A673 (cell line): ENCODE data around the gene TENM4. TPM values are rescaled to one million over a fixed set of nuclear protein-coding genes. Genes with fewer than 3 reads are reported as not detected.

Source experiments
- BruUV-seq: library from RNA; stranded (reverse); fragments of 400-500 nt; replicated peaks from 2 replicates; lab custom pipeline; 2021; lab: Mats Ljungman, UMichigan
- CTCF ChIA-PET: fragments of 300-600 bp; sonication (Branson Sonifier 250); formaldehyde crosslinking; loops from one replicate; lab custom pipeline; 2022; ENCODE audit warnings: antibody characterized with exemption; lab: Charles Lee
- POLR2A ChIA-PET: fragments of 300-600 bp; sonication (Branson Sonifier 250); formaldehyde crosslinking; loops from one replicate; lab custom pipeline; 2022; ENCODE audit warnings: antibody characterized with exemption; ENCODE audit not compliant: low non-redundant PET; lab: Charles Lee
- DNase-seq: peaks from one replicate; pipeline ENCODE4 v3.0.0-alpha.2; 2015; ENCODE audit warnings: low spot score
- H3K27ac ChIP-seq: fragments of 200-600 bp; sonication (generic); 2 replicates; pipeline ENCODE4 v1.5.1; 2016; ENCODE audit warnings: mixed run types, low read depth, mild to moderate bottlenecking, mixed read lengths, antibody characterized with exemption, low read length; ENCODE audit not compliant: poor library complexity, severe bottlenecking
- H3K27me3 ChIP-seq: fragments of 200-600 bp; sonication (generic); replicated peaks from 2 replicates; pipeline ENCODE4 v1.6.1; 2017; ENCODE audit warnings: mixed run types, low read depth, mild to moderate bottlenecking, mixed read lengths, antibody characterized with exemption, low read length; ENCODE audit not compliant: insufficient read depth, poor library complexity
- H3K36me3 ChIP-seq: fragments of 200-600 bp; sonication (generic); 2 replicates; pipeline ENCODE4 v1.6.1; 2016; ENCODE audit warnings: mixed run types, mild to moderate bottlenecking, mixed read lengths, antibody characterized with exemption, low read length; ENCODE audit not compliant: insufficient read depth, poor library complexity, severe bottlenecking
- H3K4me1 ChIP-seq: fragments of 200-600 bp; sonication (generic); 2 replicates; pipeline ENCODE4 v1.6.1; 2017; ENCODE audit warnings: mixed run types, mild to moderate bottlenecking, mixed read lengths, antibody characterized with exemption, low read length; ENCODE audit not compliant: insufficient read depth, poor library complexity, severe bottlenecking
- H3K4me3 ChIP-seq: fragments of 200-600 bp; sonication (generic); 2 replicates; pipeline ENCODE4 v1.5.1; 2016; ENCODE audit warnings: low read depth, mixed run types, mild to moderate bottlenecking, mixed read lengths, low read length; ENCODE audit not compliant: poor library complexity, severe bottlenecking
- H3K9me3 ChIP-seq: fragments of 200-600 bp; sonication (generic); 2 replicates; pipeline ENCODE4 v1.6.1; 2016; ENCODE audit warnings: mixed run types, low read depth, mild to moderate bottlenecking, mixed read lengths, antibody characterized with exemption, low read length; ENCODE audit not compliant: poor library complexity, severe bottlenecking
- EZH2 ChIP-seq: fragments of 200-600 bp; sonication (generic); IDR thresholded peaks from 2 replicates; pipeline ENCODE4 v1.6.1; 2017; ENCODE audit warnings: borderline replicate concordance, low read depth, mild to moderate bottlenecking, mixed read lengths, antibody characterized with exemption, low read length; ENCODE audit not compliant: poor library complexity, severe bottlenecking
- intact Hi-C: fragments of 100-400 bp; cut with micrococcal nuclease; formaldehyde crosslinking; loops from one replicate; pipeline ENCODE4 v1.10.0; 2022; ENCODE audit not compliant: unreplicated experiment
- total RNA-seq: library from RNA; stranded (reverse); gene quantifications from 2 replicates; pipeline ENCODE4 v1.2.3, GENCODE V29; 2021
- TF ChIP-seq, protein P1 (sequence below): fragments of 300-800, 200-600 bp; sonication (generic); conservative IDR thresholded peaks from 2 replicates; pipeline ENCODE4 v1.5.1; 2017; ENCODE audit warnings: low read depth, mild to moderate bottlenecking, antibody characterized with exemption, low read length, moderate library complexity, mixed read lengths

Gene TENM4
- total RNA-seq, 1 experiment from 2014 or later: 0.11 TPM

DNA sequence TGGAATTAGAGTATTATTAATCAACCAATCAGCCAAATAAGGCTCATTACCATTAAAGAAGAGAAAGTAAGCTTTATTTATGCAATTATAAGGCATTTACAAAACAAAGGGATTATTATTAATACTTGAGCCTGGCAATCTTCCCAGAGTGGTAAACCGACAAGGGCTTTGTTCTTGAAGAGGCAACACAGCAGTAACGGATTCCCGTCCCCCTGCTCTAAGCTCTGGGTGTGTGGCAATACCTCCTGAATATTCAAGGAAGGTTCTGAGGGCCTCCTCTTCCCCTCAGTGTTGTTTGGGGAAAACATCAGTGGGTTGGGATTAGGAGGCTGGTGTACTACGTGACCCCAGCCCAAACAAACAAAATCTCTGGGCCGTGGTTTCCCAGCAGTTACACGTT, 176.5 kb downstream of the TENM4 start:
- POLR2A ChIA-PET: no interaction called here
- Histone ChIP-seq H3K9me3 (no peaks in the 10 kb centered on the region), H3K27me3 (peaks cover 15% of the 10 kb centered on the region), H3K4me1 (peaks cover 6% of the 10 kb centered on the region), H3K36me3 (no peaks in the 10 kb centered on the region), H3K4me3 (no peak overlapping the region), H3K27ac (no peak overlapping the region)
- DNase-seq: peak; percentile 66
- intact Hi-C loops: no loop called here
- no peak for TF ChIP-seq EZH2
- TF ChIP-seq, protein P1, sequence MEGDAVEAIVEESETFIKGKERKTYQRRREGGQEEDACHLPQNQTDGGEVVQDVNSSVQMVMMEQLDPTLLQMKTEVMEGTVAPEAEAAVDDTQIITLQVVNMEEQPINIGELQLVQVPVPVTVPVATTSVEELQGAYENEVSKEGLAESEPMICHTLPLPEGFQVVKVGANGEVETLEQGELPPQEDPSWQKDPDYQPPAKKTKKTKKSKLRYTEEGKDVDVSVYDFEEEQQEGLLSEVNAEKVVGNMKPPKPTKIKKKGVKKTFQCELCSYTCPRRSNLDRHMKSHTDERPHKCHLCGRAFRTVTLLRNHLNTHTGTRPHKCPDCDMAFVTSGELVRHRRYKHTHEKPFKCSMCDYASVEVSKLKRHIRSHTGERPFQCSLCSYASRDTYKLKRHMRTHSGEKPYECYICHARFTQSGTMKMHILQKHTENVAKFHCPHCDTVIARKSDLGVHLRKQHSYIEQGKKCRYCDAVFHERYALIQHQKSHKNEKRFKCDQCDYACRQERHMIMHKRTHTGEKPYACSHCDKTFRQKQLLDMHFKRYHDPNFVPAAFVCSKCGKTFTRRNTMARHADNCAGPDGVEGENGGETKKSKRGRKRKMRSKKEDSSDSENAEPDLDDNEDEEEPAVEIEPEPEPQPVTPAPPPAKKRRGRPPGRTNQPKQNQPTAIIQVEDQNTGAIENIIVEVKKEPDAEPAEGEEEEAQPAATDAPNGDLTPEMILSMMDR: no peak
- CTCF ChIA-PET: no interaction called here
- no TSS peak for BruUV-seq

DNA sequence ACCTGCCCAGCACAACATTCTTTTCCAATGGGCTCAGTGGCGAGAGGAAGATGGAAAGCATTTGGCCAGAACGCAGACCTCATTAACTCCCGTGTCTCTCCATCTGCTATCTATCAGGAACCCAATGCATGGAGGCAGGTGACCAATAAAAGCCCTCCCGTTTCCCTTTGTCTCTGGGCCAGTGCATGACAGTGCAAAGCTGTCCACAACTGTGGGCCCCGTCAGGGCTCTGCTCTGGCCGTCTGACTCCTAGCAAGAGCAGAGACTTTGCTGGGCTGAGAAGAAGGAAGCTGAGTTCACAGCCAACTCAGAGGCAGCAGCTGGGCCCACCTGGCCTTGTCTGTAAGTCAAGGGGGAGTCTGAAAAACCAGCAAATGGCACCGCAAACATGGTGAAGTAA, 177.8 kb downstream of the TENM4 start:
- intact Hi-C loops: no loop called here
- Histone ChIP-seq H3K4me3 (no peak overlapping the region), H3K27ac (no peak overlapping the region), H3K9me3 (no peaks in the 10 kb centered on the region), H3K4me1 (peaks cover 6% of the 10 kb centered on the region), H3K36me3 (no peaks in the 10 kb centered on the region), H3K27me3 (peaks cover 4% of the 10 kb centered on the region)
- ChIA-PET POLR2A (no interaction called here), CTCF (no interaction called here)
- no TSS peak for BruUV-seq
- TF ChIP-seq, protein P1: no peak
- TF ChIP-seq EZH2: no peak
- DNase-seq: peak; percentile 5

DNA sequence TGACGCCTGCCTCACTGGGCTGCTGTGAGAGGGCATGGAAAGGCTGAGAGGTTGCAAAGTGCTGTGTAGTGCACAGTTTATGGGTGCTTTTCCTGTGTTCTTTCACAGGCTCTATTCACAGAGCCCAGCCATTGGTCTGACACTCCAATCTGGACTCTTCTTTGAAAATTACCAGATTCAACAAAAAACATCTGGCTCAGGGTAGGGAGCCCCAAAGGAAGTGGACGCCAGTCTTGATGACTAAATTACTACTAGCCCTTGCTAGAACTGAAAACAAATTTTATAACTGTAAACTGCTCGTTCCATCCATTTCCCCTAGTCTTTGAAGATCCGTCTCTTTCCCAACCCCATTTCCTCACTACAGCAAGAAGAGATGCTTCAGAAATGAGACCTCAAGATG, 178.6 kb downstream of the TENM4 start:
- DNase-seq: no peak
- Histone ChIP-seq H3K4me3 (no peak overlapping the region), H3K27ac (no peak overlapping the region), H3K36me3 (no peaks in the 10 kb centered on the region), H3K4me1 (peaks cover 6% of the 10 kb centered on the region), H3K27me3 (peaks cover 4% of the 10 kb centered on the region), H3K9me3 (no peaks in the 10 kb centered on the region)
- ChIA-PET POLR2A (no interaction called here), CTCF (no interaction called here)
- TF ChIP-seq, protein P1: no peak
- TF ChIP-seq EZH2: no peak
- BruUV-seq: no TSS peak
- intact Hi-C loops: no loop called here
